ENCODE data around the gene LYRM1.
"Not testable (repeated sequence)": the region's sequence is repeated elsewhere in the genome, so short reads cannot be mapped to it uniquely, and the experiment has no call there.

Gene LYRM1

DNA sequence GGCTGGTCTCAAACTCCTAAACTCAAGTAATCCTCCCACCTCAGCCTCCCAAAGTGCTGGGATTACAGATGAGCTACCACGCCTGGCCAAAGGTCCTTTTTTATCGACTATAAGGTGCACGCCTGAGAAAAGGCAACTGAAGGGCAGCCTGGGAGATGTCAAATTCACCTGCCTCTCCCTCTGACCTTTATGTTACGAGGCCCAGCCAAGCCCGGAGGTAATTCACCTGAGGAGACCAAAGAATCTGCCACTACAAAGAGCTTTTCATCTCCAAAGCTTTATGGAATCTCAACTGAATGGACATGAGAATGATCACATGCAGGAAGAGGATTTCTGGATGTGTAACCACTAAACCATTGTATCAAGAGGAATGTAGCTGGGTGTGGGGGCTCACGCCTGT, 37.2 kb downstream of the LYRM1 start:
- DNase-seq (ENCODE audit: low spot score) = no peak

DNA sequence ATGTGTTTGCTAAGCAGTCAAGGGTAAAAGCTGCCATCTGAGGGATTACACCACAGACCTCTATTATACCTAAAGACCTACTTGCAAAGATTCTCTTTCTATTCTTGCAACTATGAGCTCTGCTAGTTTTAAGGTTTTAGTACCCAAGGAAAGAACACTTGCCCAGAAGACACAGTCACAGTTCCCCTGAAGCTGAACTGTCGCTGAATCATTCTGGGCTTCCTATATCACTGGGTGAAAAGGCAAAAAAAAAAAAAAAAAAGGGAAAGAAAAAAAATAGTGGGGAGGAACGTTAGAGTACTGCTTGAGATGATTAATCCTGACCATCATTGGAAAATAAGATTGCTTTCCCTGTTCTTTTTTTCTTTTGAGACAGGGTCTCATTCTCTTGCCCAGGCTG, 37.9 kb downstream of the LYRM1 start:
- DNase-seq (ENCODE audit: low spot score) = no peak

DNA sequence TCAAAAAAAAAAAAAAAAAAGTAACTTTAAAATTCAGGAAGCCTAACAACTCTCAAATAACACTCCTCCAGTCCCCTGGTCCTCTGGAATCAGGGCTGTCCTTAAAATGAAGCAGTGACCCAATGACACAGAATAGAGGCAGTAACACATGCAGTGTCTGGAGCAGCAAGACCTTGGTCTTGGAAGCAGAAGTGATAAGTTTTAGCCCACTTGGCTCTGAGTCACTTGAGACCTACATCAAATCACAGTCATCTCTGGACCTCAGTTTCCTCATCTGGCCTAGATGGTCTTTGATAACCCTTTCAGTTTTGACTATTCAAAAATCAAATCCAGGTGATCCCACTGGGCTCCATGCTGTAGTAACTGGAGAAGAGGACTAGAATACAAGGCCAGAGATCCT, 39.0 kb downstream of the LYRM1 start:
- no peak for DNase-seq (ENCODE audit: low spot score)

DNA sequence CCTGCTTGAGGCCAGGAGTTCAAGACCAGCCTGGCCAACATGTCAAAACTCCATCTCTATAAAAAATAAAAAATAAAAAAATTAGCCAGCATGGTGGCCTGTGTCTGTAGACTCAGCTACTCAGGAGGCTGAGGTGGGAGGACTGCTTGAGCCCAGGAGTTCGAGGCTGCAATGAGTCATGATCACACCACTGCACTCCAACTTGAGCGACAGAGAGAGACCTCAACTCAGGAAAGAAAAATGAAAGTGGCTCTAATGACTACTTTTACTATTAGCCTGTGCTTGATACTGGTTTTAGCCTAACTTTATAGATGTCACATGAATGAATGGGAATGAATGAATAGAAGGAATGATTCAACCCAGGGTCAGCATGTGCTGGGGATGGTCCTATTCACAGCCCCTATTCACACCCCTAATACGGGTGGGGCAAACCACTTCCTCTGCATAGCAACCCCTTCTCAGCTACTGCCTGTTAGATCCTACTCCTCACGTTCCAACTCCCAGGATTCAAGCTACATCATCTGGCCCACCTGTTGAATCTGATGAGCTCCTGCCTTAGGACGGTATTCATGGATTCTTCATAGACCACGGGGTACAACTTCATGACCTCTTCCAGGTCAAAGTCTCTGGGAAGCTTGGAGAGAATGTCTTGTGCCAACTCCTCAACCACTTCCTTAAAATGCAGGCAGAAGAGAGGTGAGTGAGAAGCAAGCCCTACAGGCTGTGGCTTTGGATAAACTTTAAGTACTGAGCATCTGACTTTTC, 40.5 kb downstream of the LYRM1 start:
- DNase-seq (ENCODE audit: low spot score) = no peak

DNA sequence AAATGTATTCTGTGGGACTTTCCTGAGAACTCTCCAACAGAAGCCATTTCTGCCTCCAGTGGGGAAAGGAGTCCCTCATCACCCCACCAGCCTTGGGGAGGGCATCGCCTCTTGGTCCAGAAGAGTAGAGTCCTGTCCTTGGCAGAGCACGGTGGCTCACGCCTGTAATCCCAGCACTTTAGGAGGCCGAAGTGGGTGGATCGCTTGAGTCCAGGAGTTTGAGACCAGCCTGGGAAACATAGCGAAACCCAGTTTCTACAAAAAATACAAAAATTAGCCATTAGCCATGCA, 41.0 kb downstream of the LYRM1 start:
- DNase-seq (ENCODE audit: low spot score) = no peak

DNA sequence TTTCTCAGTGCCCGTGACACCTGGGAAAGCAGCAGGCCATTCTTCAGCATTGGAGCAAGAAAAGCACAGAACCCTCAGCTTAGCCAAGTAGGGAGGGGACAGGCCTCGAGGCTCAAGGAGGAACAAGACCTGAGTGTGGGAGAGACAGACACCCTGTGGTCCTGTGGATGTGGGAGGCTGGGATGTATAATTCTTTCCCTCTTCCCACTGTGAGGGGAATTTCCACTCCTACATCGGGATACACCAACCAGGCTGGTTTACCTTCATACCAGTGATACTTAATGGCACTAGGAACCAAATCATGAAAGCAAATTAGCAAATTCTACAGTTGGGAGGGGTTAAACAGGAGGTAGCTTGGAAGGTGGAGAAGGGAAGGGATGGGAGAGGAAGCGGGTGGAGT, 41.7 kb downstream of the LYRM1 start:
- DNase-seq (ENCODE audit: low spot score) = no peak

DNA sequence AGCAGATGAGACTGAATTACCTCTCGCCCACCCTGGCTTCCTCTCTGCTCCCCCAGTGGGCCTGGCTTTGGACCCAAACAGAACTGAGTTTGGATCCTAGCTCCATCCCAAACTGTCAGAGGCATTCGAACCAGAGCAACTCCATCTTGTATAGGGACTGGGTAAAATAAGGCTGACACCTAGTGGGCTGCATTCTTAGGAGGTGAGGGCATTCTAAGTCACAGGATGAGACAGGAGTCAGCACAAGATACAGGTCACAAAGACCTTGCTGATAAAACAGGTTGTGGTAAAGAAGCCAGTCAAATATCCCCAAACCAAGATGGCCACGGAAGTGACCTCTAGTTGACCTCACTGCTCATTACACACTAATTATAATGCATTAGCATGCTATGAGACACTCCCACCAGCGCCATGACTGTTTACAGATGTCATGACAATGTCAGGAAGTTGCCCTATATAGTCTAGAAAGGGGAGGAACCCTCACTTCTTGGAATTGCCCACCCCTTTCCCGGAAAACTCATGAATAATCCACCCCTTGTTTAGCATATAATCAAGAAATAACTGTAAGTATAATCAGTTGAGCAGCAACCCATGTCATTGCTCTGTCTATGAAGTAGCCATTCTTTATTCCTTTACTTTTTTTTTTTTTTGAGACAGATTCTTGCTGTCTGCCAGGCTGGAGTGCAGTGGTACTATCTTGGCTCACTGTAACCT, 44.4 kb downstream of the LYRM1 start:
- DNase-seq (ENCODE audit: low spot score) = no peak

DNA sequence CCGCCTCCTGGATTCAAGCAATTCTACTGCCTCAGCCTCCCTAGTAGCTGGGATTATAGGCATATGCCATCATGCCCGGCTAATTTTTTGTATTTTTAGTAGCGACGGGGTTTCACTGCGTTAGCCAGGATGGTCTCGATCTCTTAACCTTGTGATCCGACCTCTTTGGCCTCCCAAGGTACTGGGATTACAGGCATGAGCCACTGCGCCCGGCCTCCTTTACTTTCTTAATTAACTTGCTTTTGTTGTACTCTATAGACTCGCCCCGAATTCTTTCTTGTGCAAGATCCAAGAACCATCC, 45.0 kb downstream of the LYRM1 start:
- DNase-seq (ENCODE audit: low spot score) = not testable (repeated sequence)

DNA sequence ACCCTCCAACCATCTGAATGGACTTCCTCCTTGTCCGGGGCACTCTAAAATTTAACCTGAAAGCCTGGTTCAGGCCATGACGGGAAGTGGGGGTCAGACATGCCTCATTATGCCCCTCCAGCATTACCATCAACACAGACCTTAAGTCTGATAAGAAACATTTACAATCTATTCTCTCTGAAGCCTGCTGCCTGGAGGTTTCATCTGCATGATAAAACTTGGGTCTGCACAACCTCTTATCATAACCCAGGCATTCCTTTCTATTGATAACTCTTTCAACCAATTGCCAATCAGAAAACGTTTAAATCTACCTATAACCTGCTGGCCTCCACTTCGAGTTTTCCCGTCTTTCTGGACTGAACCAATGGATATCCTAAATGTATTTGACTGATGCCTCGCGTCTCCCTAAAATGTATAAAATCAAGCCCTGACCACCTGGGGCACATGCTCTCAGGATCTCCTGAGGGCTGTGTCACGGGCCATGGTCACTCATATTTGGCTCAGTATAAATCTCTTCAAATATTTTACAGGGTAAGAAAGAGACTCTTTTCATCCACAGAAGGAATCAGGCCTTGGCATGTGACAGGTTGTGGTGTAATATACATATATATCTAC, 45.6 kb downstream of the LYRM1 start:
- DNase-seq (ENCODE audit: low spot score) = no peak

DNA sequence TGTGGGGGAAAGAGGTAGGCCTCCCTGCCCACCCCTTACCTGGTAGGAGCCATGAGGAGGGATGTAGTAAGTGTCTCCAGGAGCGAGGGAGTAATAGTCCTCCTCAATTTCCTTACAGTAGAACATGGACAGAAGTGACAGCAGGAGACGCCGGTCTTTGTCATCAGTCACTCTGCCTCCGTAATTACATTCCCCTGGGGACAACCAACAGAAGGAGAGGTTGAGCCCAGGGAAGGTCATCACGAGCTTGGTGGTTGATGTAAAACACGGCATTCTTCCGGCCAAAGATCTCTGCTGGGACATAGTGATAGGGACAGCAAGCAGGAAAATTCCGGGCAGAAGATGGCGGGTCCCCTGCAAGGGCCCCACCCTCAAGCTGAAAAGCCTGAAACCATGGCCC, 47.9 kb downstream of the LYRM1 start:
- no peak for DNase-seq (ENCODE audit: low spot score)

DNA sequence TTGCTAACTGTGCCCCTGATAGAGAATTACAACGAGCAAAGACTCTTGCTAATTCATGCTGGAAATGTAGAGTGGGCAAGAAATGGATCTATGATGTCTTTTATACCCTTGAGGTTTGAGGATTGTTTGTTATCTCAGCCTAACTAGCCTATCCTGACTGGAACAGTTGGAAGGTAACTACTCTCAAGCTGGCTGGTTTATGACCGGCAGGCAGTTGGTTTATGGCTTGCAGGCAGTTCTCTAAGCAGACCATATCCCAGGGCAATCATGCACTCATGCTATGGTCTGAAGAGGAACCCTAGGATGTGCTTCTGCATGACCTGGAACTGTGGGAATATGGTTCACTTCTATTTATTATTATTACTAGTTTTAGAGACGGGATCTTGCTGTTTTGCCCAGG, 49.1 kb downstream of the LYRM1 start:
- DNase-seq (ENCODE audit: low spot score) = no peak

DNA sequence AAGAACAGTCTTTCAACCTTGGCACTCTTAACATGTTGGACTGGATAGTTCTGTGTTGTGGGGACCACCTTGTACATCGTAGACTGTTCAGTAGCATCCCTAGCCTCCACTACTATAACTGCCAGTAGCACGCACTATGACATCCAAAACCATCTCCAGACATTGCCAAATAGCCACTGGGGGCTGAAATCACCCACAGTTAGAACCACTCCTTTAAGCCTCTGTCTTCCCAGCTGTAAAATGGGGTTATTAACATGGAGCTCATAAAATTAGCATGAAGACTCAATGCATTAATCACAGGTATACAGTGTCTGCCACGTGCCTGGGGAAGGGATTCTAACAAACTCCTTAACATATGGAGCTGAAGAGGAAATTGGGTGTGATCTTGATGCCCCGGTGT, 49.7 kb downstream of the LYRM1 start:
- DNase-seq (ENCODE audit: low spot score) = no peak

DNA sequence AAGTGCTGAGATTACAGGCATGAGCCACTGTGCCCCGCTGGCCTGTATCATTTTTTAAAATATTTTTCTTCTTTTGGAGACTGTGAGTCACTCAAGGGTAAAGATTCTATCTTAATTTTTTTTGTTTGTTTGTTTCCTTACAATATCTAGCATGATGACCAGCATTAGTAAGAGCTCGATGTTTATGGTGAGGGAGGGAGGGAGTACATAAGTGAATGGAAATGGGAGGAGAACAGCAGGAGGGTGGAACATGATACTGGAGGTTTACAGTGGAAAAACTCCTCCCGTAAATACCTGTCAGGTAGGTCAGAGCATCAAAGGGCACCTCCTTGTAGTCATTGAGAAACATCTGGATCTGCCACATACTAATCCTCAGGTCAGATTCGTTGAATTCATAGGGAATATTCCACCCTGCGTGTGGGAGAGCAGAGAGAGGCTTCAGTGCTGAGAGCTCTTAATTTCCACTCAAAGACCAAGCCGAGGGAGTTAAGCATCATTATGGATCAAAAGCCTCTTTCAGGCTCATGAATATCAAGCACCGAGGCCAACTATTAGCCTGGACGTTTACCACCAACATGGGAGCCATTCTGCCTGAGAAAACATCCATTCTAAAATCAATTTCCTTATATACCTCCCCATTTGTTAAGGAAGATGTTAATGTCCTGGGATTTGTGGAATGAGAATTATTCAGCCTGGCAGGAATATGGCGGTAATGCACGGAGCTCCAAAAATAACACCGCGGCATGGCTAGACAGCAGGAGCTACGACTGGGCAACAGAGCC, 51.8 kb downstream of the LYRM1 start:
- no peak for DNase-seq (ENCODE audit: low spot score)

DNA sequence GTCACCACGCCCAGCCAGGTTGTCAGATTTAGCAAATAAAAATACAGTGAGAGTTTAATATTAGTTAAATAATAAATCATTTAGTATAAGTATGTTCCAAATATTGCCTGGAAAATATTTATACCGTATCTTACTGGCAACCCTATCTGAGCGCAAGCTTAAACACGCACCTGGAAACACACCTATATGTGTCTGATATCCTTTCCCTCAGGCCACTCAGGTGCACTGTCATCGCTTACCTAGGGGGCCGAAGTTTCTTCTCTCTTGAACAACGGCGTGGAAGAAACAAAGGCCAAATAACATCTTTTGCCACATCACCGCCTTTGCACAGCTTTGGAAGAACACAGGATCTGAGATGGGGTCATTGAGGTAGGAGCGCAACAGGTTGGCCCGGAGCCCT, 54.0 kb downstream of the LYRM1 start:
- DNase-seq (ENCODE audit: low spot score) = no peak

DNA sequence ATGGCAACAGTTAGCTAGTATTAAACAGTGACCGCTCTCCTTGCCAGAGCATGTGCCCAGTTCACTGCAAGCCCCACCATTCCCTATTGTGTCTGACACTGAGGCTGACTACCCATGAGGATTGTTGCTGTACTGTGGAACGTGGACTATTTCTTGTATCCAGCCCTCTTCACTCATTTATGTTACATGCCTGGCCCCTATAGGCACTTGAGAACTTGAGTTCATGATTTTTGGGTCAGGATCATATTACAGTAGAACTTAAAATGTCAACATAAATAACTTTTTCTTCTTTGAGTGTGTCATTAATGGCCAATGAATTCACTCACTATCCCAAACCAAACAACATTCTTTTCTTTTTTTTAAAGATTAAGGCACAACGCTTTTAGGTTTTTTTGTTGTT, 55.7 kb downstream of the LYRM1 start:
- no peak for DNase-seq (ENCODE audit: low spot score)

DNA sequence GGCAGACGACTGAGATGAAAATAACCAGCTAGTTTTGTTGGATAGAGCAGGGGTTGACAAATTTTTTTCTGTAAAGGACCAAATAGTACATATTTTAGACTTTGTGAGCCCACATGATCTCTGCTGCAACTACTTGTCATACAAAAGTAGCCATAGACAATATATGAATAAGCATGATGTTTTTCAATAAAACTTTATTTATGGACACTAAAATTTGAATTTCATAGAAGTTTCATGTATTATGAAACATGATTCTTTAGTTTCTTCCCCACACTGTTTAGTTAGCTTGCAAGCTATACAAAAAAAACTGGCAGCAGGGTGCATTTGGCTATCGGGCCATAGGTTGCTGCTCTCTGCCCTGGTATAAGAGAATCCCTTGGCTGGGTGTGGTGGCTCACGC, 56.6 kb downstream of the LYRM1 start:
- no peak for DNase-seq (ENCODE audit: low spot score)

DNA sequence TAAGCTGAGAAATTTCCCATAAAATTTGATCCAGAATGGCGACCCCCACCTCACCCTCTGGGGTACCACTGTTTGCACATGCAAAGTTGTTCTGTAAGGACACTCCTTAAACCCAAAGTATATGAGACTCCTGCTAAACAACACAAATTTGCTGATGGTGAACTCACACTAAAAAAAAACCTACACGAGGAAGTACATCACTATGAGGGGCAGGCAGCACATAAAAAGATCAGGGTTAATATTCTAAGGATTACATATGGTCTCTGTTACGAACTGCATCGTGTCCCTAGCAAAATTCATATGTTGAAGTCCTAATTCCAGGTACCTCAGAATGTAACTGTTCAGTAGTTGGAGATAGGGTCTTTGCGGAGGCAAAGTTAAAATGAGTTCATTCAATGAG, 60.3 kb downstream of the LYRM1 start:
- DNase-seq (ENCODE audit: low spot score) = no peak

DNA sequence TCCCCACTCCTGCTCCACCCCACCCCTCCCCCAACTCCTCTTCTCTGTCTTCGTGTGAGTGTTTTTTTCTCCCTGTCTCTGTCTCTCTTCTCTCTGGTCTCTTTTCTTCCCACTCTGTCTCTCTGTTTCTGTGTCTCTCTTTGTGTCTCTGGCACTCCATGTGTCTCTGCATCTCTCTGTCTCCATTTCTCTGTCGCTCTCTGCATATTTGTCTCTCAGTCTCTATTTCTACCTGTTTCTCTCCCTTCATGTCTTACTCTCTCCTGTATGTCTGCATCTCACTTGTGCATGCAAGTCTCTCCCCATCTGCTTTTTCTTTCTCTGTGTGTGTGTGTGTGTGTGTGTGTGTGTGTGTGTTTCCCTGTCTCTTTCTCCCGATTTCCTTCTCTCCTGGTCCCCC, 68.2 kb downstream of the LYRM1 start:
- DNase-seq (ENCODE audit: low spot score) = no peak

DNA sequence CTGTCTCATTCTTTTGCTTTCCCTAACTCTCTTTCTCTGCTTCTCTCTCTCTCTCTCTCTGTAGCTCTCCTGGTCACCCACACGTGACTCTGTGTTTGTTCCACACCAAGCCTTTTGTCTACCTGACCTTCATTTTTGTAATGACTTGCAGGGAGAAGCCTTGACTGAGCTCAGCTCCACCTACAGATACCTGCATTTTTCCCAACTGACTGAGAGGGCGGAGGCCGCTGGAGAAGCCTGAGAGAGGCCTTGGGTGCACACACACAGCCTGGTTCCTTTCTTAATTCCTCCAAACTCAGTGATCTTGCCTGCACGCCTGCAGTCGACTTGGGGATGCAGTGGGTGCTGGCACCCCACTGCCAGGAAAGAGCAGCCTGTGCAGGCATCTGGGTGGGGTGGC, 68.8 kb downstream of the LYRM1 start:
- DNase-seq (ENCODE audit: low spot score) = no peak

DNA sequence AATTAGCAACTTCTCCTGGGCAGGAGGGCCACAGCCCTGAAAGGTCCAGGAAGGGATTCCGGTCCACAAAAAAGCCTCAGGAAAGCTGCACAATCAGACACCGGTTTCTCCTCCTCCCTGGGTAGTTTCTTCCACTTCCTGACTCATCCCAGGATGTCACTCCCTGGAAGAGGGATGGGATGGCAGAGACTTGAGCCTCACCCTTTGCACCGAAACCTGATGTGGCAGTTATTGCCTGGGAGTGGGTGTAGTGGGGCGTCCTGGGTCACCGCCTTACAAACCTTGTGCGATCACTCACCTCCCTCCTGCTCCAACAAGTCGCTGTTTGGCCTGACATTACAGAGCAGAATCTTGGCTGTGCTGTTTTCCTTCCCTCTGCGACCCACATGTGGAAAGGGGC, 70.8 kb downstream of the LYRM1 start:
- DNase-seq (ENCODE audit: low spot score) = no peak

DNA sequence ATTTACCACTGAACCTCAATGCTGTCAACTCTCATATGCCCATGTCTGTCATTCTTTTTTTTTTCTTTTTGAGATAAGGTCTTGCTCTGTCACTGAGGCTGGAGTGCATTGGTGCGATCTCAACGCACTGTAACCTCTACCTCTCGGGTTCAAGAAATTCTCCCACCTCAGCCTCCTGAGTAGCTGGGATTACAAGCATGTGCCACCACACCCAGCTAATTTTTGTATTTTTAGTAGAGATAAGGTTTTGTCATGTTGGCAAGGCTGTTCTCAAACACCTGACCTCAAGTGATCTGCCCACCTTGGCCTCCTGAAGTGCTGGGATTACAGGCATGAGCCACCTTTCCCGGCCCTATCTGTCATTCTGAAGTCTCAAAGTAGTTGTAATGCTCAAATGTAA, 72.6 kb downstream of the LYRM1 start:
- DNase-seq (ENCODE audit: low spot score) = not testable (repeated sequence)
